ENCODE measurements around the gene MUTYH. TPM values are rescaled to one million over a fixed set of nuclear protein-coding genes. Genes with fewer than 3 reads are reported as not detected.

MUTYH gene
- total and polyA plus RNA-seq, 2 experiments from 2014 or later = 23.5 to 29.6 TPM

DNA sequence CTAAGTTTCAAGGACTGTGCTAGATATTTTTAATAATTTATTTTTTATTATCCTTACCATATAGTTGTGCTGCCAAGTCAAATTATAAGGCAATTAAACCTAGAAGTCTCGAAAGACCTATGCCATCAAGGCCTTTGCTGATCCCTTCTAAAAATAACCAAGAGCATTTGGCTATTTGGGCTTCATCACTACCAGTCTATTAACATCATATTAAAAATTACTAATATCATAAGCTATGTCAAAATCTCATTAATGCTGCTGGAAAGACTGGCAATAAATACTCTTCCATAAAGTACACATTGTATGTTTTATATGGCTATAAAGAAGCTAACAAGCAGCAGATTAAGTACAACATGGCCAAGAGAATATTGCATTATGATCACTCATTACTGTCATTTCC, 43.0 kb upstream of the MUTYH start:
- no peak for DNase-seq (ENCODE audit: low spot score)
- no peaks in the 10 kb centered on the region for H3K36me3 ChIP-seq (replicated peaks; ENCODE audit: insufficient read depth, low read depth)
- H4K20me1 ChIP-seq (ENCODE audit: insufficient read depth, poor library complexity, severe bottlenecking) = no peaks in the 10 kb centered on the region
- TF ChIP-seq, protein P1, sequence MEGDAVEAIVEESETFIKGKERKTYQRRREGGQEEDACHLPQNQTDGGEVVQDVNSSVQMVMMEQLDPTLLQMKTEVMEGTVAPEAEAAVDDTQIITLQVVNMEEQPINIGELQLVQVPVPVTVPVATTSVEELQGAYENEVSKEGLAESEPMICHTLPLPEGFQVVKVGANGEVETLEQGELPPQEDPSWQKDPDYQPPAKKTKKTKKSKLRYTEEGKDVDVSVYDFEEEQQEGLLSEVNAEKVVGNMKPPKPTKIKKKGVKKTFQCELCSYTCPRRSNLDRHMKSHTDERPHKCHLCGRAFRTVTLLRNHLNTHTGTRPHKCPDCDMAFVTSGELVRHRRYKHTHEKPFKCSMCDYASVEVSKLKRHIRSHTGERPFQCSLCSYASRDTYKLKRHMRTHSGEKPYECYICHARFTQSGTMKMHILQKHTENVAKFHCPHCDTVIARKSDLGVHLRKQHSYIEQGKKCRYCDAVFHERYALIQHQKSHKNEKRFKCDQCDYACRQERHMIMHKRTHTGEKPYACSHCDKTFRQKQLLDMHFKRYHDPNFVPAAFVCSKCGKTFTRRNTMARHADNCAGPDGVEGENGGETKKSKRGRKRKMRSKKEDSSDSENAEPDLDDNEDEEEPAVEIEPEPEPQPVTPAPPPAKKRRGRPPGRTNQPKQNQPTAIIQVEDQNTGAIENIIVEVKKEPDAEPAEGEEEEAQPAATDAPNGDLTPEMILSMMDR (IDR thresholded peaks at IDR 0.05; ENCODE audit: poor library complexity) = no peak
- TF ChIP-seq EZH2 (IDR thresholded peaks at IDR 0.05; ENCODE audit: borderline replicate concordance) = no peak
- no peak overlapping the region for H2AFZ ChIP-seq
- H3K79me2 ChIP-seq = no peaks in the 10 kb centered on the region
- no peaks in the 10 kb centered on the region for H3K27me3 ChIP-seq
- 86% methylated on average over 1 of the region's 1 CpG for WGBS (ENCODE audit: low lambda C conversion rate, missing lambda C conversion rate)
- H3K4me1 ChIP-seq (ENCODE audit: insufficient read depth) = no peaks in the 10 kb centered on the region
- H3K9me2 ChIP-seq (replicated peaks; ENCODE audit: insufficient read depth) = no peaks in the 10 kb centered on the region
- no peak overlapping the region for H3K4me2 ChIP-seq
- H3K27ac ChIP-seq = no peak overlapping the region
- H3K4me3 ChIP-seq = no peak overlapping the region
- H3K9me3 ChIP-seq (ENCODE audit: low read depth) = no peaks in the 10 kb centered on the region

DNA sequence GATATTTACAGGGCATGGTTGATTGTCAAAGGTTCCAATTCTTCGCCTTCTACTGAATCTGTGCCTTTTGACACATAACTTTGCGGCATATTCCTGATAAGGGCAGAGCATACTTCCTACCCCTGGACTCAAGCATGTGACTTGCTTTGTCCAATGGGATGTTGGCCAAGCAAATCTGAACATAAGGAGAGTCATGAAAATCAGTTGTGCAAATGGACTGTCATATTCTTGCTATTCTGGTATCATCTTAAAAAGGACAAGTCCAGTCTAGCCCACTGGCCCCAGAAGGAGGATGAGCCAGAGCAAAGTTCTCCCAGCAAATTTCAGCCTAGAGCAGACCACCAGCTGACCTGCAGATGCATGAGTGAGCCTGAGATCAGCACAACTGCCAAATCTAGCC, 41.0 kb upstream of the MUTYH start:
- Histone ChIP-seq H3K79me2 (no peaks in the 10 kb centered on the region), H3K9me3 (ENCODE audit: low read depth) (no peaks in the 10 kb centered on the region), H4K20me1 (ENCODE audit: insufficient read depth, poor library complexity, severe bottlenecking) (no peaks in the 10 kb centered on the region), H3K4me2 (no peak overlapping the region), H3K27ac (no peak overlapping the region), H2AFZ (no peak overlapping the region), H3K4me3 (no peak overlapping the region), H3K4me1 (ENCODE audit: insufficient read depth) (no peaks in the 10 kb centered on the region), H3K9me2 (replicated peaks; ENCODE audit: insufficient read depth) (no peaks in the 10 kb centered on the region), H3K27me3 (no peaks in the 10 kb centered on the region), H3K36me3 (replicated peaks; ENCODE audit: insufficient read depth, low read depth) (no peaks in the 10 kb centered on the region)
- TF ChIP-seq, protein P1 (IDR thresholded peaks at IDR 0.05; ENCODE audit: poor library complexity) = no peak
- TF ChIP-seq EZH2 (IDR thresholded peaks at IDR 0.05; ENCODE audit: borderline replicate concordance) (no peak), EZH2phosphoT487 (IDR thresholded peaks at IDR 0.05; ENCODE audit: low read depth, severe bottlenecking, unreplicated experiment) (no peak)
- WGBS (ENCODE audit: low lambda C conversion rate, missing lambda C conversion rate) = 93% methylated on average over 2 of the region's 2 CpGs
- DNase-seq (ENCODE audit: low spot score) = no peak

DNA sequence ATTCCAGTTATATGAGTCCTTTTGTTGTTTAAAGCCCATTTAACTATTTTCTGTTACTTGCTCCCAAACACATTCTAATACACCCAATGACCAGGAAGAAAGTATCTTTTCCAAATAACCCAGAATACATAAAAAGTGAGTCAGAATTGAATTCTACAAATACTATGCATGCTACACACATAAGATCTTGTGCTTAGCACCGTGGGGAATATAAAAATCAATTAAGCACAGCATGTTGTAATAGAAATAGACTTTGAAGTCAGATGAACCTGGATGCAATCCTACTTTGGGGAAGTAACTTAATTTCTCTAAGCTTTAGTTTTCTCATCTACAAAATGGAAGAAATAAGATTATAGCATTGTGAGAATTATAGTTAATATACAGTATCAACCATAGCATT, 40.5 kb upstream of the MUTYH start:
- Histone ChIP-seq H4K20me1 (ENCODE audit: insufficient read depth, poor library complexity, severe bottlenecking) (no peaks in the 10 kb centered on the region), H3K9me2 (replicated peaks; ENCODE audit: insufficient read depth) (no peaks in the 10 kb centered on the region), H3K79me2 (no peaks in the 10 kb centered on the region), H3K27me3 (no peaks in the 10 kb centered on the region), H3K4me3 (no peak overlapping the region), H3K9me3 (ENCODE audit: low read depth) (no peaks in the 10 kb centered on the region), H3K4me1 (ENCODE audit: insufficient read depth) (no peaks in the 10 kb centered on the region), H3K36me3 (replicated peaks; ENCODE audit: insufficient read depth, low read depth) (no peaks in the 10 kb centered on the region), H2AFZ (no peak overlapping the region), H3K4me2 (no peak overlapping the region), H3K27ac (no peak overlapping the region)
- no peak for DNase-seq (ENCODE audit: low spot score)
- TF ChIP-seq, protein P1 (IDR thresholded peaks at IDR 0.05; ENCODE audit: poor library complexity) = no peak
- TF ChIP-seq EZH2phosphoT487 (IDR thresholded peaks at IDR 0.05; ENCODE audit: low read depth, severe bottlenecking, unreplicated experiment) (no peak), EZH2 (IDR thresholded peaks at IDR 0.05; ENCODE audit: borderline replicate concordance) (no peak)
- WGBS (ENCODE audit: low lambda C conversion rate, missing lambda C conversion rate) = 83% methylated on average over 1 of the region's 1 CpG

DNA sequence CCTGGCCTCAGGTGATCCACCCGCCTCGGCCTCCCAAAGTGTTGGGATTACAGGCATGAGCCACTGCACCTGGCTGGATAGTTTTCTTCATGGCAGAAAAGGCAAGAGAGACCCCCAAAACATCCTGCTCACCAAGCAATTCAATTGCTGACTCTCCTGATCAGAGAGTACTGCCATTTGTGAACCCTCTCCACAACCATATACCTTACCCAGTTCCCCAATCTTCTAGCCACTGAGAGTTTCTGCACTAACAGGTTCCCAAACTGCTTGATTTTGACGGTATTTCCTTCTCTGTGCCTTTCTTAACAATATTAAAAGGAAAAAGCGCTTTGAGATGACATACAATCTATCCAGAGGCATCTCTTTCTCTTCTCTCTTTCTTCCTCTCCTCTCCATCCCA, 39.9 kb upstream of the MUTYH start:
- Histone ChIP-seq H4K20me1 (ENCODE audit: insufficient read depth, poor library complexity, severe bottlenecking) (no peaks in the 10 kb centered on the region), H3K4me3 (no peak overlapping the region), H3K4me1 (ENCODE audit: insufficient read depth) (no peaks in the 10 kb centered on the region), H3K9me3 (ENCODE audit: low read depth) (no peaks in the 10 kb centered on the region), H3K27me3 (no peaks in the 10 kb centered on the region), H3K27ac (no peak overlapping the region), H2AFZ (no peak overlapping the region), H3K36me3 (replicated peaks; ENCODE audit: insufficient read depth, low read depth) (no peaks in the 10 kb centered on the region), H3K4me2 (no peak overlapping the region), H3K79me2 (no peaks in the 10 kb centered on the region), H3K9me2 (replicated peaks; ENCODE audit: insufficient read depth) (no peaks in the 10 kb centered on the region)
- 95% methylated on average over 4 of the region's 4 CpGs for WGBS (ENCODE audit: low lambda C conversion rate, missing lambda C conversion rate)
- DNase-seq (ENCODE audit: low spot score) = no peak
- TF ChIP-seq EZH2 (IDR thresholded peaks at IDR 0.05; ENCODE audit: borderline replicate concordance) (no peak), EZH2phosphoT487 (IDR thresholded peaks at IDR 0.05; ENCODE audit: low read depth, severe bottlenecking, unreplicated experiment) (no peak)
- TF ChIP-seq, protein P1 (IDR thresholded peaks at IDR 0.05; ENCODE audit: poor library complexity) = no peak
